SK-N-SH (cell line): ENCODE results near the gene RBMS3.

Source experiments
- CHD2 ChIP-seq: fragments of 150-350 bp; IDR thresholded peaks from 2 replicates; pipeline ENCODE4 v1.6.1; 2018; ENCODE audit warnings: low read length; ENCODE audit not compliant: partially characterized antibody
- CTCF ChIP-seq: fragments of 200-600 bp; sonication (generic); IDR thresholded peaks from 2 replicates; pipeline ENCODE4 v1.6.1; 2017; ENCODE audit warnings: antibody characterized with exemption, mild to moderate bottlenecking, moderate library complexity
- EZH2phosphoT487 ChIP-seq: fragments of 200-600 bp; sonication (generic); IDR thresholded peaks from 2 replicates; pipeline ENCODE4 v1.6.1; 2017; ENCODE audit warnings: low read depth, mixed run types, mild to moderate bottlenecking, antibody characterized with exemption, moderate library complexity, borderline replicate concordance
- NFIC ChIP-seq: IDR thresholded peaks from 2 replicates; pipeline ENCODE4 v1.4.0; 2012; ENCODE audit warnings: borderline replicate concordance
- NRF1 ChIP-seq: IDR thresholded peaks from 2 replicates; pipeline ENCODE4 v1.6.1; 2012; ENCODE audit warnings: low read depth, mild to moderate bottlenecking, low read length
- POLR2AphosphoS5 ChIP-seq: IDR thresholded peaks from 2 replicates; pipeline ENCODE4 v1.6.1; 2012; ENCODE audit warnings: low read depth, low read length
- RCOR1 ChIP-seq: fragments of 150-350 bp; IDR thresholded peaks from 2 replicates; pipeline ENCODE4 v1.6.1; 2017; ENCODE audit warnings: antibody characterized with exemption, low read length
- REST ChIP-seq: IDR thresholded peaks from 2 replicates; pipeline ENCODE4 v1.6.1; 2012; ENCODE audit warnings: mild to moderate bottlenecking, low read depth, low read length, moderate library complexity
- TEAD4 ChIP-seq: IDR thresholded peaks from 2 replicates; pipeline ENCODE4 v1.4.0; 2012; ENCODE audit warnings: mild to moderate bottlenecking, borderline replicate concordance; ENCODE audit not compliant: insufficient read depth
- TF ChIP-seq, protein P1 (sequence below): IDR thresholded peaks from 2 replicates; pipeline ENCODE4 v1.4.0; 2012; ENCODE audit warnings: low read depth
- TF ChIP-seq, protein P2 (sequence below): IDR thresholded peaks from 2 replicates; pipeline ENCODE4 v1.4.0; 2012; ENCODE audit warnings: low read depth, borderline replicate concordance

DNA sequence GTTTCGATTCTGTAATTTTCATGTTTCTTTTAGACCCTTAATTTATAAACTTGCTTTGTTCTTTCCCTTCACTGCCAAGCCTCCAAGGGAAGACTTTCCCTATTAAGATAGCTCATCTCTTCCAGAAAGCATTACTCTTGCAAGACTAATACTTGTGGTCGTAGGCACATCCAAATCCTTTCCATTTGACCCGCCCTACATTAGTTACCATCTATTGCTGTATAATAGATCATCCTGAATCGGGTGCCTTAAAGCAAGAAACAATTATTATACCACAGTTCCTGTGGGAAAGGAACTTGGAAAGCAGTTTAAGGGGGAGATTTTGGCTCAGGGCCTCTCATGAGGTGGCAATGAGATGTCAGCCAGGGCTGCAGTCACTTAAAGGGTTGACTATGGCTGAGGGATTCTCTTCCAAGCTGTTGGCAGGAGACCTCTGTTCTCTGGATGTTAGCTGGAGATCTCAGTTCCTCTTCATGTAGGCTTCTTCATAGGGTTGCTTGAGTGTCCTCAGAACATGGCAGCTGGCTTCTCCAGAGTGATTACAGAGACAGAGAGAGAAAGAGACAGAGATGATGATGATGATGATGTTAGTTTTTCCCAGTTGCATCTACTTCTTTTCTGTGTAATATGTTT lies 755.2 kb downstream of the RBMS3 start:
- TF ChIP-seq CTCF: no peak
- TF ChIP-seq CHD2: no peak
- TF ChIP-seq, protein P1, sequence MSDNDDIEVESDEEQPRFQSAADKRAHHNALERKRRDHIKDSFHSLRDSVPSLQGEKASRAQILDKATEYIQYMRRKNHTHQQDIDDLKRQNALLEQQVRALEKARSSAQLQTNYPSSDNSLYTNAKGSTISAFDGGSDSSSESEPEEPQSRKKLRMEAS: no peak
- no peak for TF ChIP-seq POLR2AphosphoS5
- TF ChIP-seq EZH2phosphoT487: no peak
- no peak for TF ChIP-seq RCOR1
- TF ChIP-seq NRF1: no peak
- TF ChIP-seq NFIC: no peak
- TF ChIP-seq, protein P2, sequence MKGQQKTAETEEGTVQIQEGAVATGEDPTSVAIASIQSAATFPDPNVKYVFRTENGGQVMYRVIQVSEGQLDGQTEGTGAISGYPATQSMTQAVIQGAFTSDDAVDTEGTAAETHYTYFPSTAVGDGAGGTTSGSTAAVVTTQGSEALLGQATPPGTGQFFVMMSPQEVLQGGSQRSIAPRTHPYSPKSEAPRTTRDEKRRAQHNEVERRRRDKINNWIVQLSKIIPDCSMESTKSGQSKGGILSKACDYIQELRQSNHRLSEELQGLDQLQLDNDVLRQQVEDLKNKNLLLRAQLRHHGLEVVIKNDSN: no peak
- TF ChIP-seq TEAD4: no peak
- TF ChIP-seq REST: no peak
